Colon (tissue), 2 donors: ENCODE results near the gene UCN3.
"Not testable (repeated sequence)": the region's sequence is repeated elsewhere in the genome, so short reads cannot be mapped to it uniquely, and the experiment has no call there.

Experiments used
- FAIRE-seq: peaks from 2 replicates; lab custom pipeline; 2012; peaks lifted over from hg19 to GRCh38; lab: Jason Lieb, UNC
- donor health status: control.
- donor health status: control.

UCN3 gene

DNA sequence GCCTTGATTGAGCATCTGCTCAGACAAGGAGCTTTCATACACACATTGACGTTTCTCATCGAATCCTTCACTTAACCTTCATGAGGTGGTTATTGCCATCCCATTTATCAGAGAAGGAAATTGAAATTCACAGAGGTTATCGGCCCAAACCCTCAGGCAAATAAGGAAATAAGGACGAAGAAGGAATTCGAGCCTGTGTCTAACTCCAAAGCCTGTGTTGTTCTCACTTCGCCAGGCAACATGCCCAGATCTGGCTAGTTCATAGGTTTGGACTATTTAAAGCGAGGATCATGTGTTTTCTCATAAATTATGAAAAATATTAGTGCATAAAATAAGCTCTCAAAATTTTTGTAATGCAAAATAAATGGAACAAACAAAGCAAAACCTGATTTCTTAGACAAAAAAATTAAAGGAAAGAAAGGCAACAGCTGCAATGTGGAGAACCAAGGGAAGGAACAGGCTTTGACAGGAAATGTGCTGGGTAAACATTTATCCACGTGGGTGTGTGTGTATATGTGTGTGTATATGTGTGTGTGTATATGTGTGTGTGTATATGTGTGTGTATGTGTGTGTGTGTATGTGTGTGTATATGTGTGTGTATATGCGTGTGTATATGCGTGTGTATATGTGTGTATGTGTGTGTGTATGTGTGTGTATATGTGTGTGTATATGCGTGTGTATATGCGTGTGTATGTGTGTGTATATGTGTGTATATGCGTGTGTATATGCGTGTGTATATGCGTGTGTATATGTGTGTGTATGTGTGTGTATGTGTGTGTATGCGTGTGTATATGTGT lies 4.8 kb downstream of the UCN3 start:
- FAIRE-seq = no peak

DNA sequence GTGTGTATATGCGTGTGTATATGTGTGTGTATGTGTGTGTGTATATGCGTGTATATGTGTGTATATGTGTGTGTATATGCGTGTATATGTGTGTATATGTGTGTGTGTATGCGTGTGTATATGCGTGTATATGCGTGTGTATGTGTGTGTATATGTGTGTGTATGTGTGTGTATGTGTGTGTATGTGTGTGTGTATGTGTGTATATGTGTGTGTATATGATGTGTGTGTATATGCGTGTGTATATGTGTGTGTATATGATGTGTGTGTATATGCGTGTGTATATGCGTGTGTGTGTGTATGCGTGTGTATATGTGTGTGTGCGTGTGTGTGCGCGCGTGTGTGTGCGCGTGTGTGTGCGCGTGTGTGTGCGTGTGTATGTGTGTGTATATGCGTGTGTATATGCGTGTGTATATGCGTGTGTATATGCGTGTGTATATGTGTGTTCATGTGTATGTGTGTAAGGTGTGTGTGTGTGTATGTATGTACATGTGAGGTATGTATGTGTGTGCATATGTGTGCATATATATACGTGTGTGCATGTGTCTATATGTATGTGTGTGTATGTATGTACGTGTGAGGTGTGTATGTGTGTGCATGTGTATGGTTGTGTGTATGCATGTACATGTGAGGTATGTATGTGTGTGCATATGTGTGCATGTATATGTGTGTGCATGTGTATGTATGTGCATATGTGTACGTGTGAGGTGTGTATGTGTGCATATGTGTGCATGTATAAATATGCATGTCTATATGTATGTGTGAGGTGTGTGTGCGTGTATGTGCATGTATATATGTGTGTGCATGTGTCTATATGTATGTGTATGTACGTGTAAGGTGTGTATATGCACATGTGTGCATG lies 6.0 kb downstream of the UCN3 start:
- FAIRE-seq = no peak

DNA sequence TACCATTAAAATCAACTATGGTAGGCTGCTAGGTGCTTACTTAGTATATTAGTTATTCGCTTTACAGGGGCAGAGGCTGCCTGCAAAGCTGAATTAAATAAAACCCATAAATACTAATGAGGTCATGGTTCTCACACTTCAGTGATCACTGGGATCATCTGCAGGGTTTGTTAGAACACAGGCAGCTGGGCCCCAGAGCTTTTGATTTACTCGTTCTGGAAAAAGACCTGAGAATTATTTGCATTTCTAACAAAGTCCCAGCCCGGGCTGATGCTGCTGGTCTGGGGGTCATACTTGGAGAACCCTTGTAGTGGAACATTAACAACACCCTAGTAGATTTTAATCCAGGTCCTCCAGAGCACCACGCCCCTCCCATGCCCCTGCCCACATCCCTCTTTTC lies 8.5 kb downstream of the UCN3 start:
- FAIRE-seq = no peak

DNA sequence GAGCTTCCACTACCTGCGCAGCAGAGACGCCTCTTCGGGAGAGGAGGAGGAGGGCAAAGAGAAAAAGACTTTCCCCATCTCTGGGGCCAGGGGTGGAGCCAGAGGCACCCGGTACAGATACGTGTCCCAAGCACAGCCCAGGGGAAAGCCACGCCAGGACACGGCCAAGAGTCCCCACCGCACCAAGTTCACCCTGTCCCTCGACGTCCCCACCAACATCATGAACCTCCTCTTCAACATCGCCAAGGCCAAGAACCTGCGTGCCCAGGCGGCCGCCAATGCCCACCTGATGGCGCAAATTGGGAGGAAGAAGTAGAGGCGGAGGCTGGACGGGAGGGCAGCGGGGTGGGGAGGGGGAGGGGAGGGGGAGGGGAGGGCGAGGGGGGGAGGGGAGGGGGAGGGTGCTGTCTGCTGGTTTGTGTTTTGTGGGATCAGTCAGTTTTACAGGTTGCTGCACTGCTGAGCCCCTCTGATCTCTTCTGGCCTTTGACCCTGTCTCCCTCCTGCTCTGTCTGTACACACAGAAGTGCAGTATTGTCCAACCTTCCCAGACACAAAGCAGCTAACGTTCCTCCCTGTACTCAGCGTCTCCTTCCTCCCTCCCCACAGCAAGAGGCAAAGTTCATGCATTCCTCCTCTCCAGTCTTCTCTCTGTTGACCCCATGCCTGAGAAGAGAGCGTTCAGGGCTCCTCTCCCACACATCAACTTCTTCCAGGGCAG lies 9.3 kb downstream of the UCN3 start:
- no peak for FAIRE-seq

DNA sequence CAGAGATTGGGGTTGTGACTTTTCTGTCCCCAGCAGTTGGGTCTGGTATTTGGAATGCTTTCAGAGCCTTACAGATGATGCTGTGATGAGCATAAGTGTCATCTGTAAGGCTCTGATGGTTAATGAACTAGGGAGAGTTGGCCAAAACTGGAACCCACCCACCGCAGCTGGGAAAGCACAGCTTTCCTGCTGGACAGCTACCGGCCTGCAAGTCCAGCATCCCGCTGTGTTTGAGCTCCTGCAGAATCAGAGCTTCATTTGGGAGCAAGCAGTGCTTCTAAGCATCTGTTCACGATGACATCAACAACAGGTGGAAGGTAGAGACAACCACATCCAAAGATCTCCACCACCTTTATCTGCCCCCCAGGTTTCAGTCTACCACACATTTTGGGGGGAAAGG lies 11.7 kb downstream of the UCN3 start:
- FAIRE-seq = no peak

DNA sequence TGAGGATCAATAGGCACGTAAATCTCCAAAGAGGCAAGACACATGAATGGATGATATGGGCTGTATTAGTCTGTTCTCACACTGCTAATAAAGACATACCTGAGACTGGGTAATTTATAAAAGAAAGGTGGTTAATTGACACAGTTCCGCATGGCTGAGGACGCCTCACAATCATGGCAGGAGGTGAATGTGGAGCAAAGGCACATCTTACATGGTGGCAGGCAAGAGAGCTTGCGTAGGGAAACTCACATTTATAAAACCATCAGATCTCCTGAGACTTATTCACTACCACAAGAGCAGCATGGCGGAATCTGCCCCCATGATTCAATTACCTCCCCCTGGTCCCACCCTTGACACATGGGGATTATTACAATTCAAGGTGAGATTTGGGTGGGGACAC lies 14.4 kb downstream of the UCN3 start:
- FAIRE-seq = not testable (repeated sequence)

DNA sequence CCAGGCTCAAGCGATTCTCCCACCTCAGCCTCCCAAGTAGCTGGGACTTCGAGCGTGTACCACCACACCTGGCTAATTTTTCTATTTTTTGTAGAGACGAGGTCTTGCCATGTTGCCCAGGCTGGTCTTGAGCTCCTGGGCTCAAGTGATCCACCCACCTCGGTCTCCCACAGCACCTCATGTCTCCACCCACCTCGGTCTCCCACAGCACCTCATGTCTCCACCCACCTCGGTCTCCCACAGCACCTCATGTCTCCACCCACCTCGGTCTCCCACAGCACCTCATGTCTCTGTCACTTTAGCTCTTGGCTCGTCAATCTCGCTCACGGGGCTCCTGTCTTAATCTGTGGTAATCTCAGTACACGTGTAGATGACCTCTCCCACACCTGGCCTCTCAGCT lies 15.6 kb downstream of the UCN3 start:
- FAIRE-seq = not testable (repeated sequence)

DNA sequence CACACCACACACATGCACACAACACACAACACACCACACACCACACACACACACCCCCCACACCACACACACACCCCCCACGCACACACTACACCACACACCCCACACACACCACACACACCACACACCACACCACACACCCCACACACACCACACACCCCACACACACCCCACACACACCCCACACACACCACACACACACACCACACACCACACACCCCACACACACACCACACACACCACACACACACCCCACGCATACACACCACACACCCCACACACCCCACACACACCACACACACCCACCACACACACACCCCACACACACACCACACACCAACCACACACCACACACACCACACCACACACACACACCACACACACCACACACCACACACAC lies 16.4 kb downstream of the UCN3 start:
- FAIRE-seq = no peak

DNA sequence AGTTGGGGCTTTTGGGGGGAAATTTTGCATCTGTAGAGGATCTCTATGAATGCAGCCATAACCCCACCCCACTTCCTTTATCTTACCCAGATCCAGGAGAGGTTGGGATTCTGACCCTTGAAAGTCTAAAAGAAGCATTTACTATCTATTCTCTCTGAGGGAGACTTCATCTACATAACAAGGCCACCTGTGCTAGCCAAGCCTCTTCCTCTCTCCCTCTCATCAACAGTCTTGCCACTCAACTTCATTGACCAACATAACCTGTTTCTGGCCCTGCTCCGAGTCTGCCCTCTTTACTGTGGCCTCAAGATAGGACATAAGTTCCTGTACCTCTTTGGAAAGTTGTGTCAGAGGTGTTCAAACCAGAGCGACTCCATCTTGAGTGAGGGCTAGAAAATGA lies 20.5 kb downstream of the UCN3 start:
- no peak for FAIRE-seq

- FAIRE-seq = no peak
These were observed 22.4 kb downstream of the UCN3 start for GRCh38 chr10:5387169-5387568.

DNA sequence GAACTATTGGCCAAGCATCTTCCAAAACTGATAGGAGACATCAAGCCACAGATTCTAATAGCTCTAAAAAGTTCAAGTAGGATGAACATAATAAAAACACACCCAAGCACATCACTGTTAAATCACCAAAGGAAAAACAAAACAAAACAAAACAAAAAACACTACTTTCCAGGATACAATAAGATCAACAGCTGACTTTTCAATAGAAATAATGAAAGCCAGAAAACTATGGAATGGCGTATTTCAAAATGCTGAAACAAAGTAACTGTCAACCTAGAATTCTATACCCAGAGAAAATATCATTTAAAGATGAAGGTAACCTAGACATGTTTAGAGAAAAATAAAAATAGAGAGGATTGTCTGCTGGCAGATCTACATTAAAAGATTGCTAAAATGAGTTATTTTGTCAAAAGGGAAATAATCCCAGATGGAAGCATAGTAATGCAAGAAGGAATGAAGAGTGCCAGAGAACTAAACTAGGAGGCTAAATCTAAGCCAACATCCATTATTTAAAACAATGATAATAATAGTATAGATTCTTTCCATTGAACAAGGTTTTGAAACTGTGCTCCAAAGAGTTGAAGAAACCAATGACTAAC lies 25.9 kb downstream of the UCN3 start:
- no peak for FAIRE-seq

- no peak for FAIRE-seq
These were observed 27.0 kb downstream of the UCN3 start for GRCh38 chr10:5391790-5392189.

DNA sequence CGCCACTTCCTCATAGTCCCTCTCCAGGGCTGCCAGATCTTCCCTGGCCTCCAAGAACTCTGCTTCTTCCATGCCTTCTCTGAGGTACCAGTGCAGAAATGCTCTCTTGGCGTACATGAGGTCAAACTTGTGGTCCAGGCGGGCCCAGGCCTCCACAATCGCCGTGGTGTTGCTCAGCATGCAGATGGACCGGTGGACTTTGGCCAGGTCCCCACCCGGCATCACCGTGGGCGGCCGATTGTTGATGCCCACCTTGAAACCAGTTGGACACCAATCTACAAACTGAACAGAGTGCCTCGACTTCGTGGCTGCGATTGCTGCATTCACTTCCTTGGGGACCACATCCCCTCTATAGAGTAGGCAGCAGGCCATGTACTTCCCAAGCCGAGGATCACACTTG lies 28.8 kb downstream of the UCN3 start:
- FAIRE-seq = no peak

DNA sequence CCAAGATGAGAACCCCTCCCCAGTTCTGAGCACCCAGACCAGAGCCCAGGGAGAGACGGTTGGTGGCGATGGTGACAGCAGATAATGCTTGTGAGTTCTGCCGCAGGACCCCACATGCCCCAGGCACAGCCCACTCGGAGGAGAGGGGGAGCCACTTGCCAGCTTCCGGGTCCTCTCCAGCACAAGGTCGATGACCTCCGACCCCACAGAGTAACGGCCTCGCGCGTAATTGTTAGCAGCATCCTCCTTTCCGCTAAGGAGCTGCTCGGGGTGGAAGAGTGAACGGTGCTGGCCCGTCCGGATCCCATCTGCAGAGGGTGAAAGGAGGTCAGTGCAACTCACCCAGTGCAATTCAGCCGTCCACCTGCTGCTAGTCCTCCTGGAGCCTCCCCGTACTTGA lies 30.4 kb downstream of the UCN3 start:
- no peak for FAIRE-seq

- no peak for FAIRE-seq
These were observed 32.0 kb downstream of the UCN3 start for GRCh38 chr10:5396556-5397300.

DNA sequence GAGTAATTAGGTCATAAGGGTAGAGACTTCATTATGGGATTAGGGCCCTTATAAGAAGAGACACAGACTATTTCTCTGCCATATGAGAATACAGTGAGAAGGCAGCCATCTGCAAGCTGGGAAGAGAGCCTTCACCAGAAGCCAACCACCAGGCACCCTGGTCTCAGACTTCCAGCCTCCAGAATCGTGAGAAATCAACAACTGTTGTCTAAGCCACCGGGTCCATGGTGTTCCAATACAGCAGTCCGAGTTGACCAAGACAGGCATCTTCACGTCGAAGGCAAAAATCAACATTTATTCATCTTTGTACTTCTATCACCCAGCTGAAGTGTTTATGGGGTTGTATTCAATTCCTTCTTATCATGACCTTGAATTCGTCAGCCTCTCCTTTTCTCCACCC lies 34.6 kb downstream of the UCN3 start:
- FAIRE-seq = no peak

DNA sequence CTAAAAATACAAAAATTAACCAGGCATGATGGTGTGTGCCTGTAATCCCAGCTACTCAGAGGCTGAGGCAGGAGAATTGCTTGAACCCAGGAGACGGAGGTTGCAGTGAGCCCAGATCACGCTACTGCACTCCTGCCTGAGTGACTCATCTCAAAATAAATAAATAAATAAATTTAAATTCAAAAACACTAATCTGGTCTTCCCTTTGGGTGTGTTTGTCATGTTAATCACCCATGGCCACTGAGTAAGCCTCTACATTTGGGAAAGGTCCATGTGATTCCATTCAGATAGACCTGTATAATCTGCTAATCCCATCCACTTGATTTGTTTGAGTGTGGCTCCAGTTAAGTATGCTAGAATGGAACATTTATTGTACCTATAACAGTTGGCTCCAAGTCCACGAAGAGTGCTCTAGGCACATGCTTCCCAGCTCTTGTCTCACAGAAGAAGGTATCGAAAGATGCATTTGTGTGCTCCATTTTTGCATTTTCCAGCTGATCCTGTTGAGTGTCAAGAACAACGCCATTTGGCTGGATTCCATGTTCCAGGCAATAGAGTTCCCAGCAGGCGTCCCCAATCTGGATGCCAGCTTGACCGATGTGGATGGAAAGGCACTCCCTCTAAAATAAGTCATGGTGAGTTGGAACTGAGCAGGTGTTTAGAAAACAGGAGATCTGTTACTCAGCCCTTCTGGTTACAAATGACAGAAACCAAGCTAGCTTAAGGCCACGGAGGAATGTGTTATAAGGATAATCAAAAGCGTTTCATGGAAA lies 35.9 kb downstream of the UCN3 start:
- no peak for FAIRE-seq

- FAIRE-seq = no peak
These were observed 38.0 kb downstream of the UCN3 start for GRCh38 chr10:5402798-5403197.

DNA sequence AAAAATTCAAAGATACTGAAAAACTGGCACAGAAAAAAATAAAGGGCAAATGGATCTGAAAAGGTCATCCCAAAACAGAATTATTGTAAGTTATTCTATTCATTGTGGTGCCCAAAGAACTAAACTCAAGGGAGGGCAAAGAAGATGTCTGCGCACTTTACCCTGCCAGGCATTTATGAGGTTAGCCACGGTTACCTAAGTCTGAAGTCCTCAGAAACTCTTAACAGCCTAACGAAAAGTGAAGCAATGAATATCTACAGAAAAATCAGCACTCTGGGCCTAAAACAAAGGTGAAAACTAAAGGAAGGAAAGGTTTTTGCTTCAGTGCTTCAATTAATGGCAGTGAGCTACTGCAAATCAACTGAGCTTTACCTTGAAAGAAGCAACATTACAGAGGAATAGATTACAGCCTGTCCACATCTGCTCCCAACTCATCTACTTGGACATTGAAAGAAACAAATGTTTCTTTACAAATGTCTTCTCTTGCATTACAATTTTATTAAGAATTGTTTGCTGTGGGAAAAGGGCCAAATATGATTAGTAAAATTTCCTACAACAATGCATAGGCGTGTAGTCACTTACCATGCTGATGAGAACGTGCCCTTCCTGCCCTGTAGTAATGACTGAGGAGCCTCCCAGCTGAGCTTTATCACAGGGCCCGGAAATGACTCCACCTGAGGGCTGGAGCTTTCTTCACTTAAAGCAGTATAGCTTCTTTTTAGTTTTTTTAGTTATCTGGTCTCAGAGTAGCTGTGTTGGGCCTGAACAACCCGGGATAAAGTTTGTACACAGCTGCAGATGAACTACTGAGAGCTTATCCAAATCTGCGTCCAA lies 39.7 kb downstream of the UCN3 start, which contains the start of gene TUBAL3:
Gene TUBAL3 (minus strand): TSS at position 621 of the 834 bp plus-strand sequence. CDS start 36 bp downstream, at position 585.
- FAIRE-seq = no peak

DNA sequence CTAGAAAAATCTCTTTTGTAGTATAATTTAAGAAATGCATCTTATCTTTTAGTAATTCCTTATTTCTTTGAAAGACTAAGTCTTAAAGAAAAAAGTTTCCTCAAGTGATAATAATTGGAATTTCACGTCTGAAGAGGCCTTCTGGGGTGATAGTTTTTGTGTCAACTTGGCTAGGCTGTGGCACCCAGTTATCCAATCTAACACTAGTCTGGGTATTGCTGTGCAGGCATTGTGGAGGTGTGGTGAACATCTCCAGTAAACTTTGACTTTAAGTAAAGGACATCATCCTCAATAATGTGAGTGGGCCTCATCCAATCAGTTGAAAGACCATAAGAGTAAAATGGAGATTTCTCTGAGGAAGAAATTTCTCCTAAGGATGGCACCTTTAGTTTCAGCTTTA lies 42.2 kb downstream of the UCN3 start:
- FAIRE-seq = no peak
